ENCODE data around the gene RAD51B. TPM values are rescaled to one million over a fixed set of nuclear protein-coding genes. Genes with fewer than 3 reads are reported as not detected.

The RAD51B gene
- total RNA-seq, 1 donor, result 22.4 TPM

GRCh38 chr14:68569970-68570409 is 750.4 kb downstream of the RAD51B start:
- DNase-seq (ENCODE audit: low read depth in 2 of 3, low spot score in 2 of 3), result no peak

GRCh38 chr14:68571114-68571591 is 751.6 kb downstream of the RAD51B start:
- DNase-seq (ENCODE audit: low read depth in 2 of 3, low spot score in 2 of 3), result no peak

GRCh38 chr14:68571928-68572525 is 752.4 kb downstream of the RAD51B start:
- no peak for DNase-seq (ENCODE audit: low read depth in 2 of 3, low spot score in 2 of 3)

- no peak for DNase-seq (ENCODE audit: low read depth in 2 of 3, low spot score in 2 of 3)
Measured at GRCh38 chr14:68573126-68573525, 753.5 kb downstream of the RAD51B start.

GRCh38 chr14:68573722-68574121 is 754.1 kb downstream of the RAD51B start:
- no peak for DNase-seq (ENCODE audit: low read depth in 2 of 3, low spot score in 2 of 3)

GRCh38 chr14:68574461-68574860 is 754.9 kb downstream of the RAD51B start:
- DNase-seq (ENCODE audit: low read depth in 2 of 3, low spot score in 2 of 3), result no peak

GRCh38 chr14:68574906-68575305 is 755.3 kb downstream of the RAD51B start:
- no peak for DNase-seq (ENCODE audit: low read depth in 2 of 3, low spot score in 2 of 3)

GRCh38 chr14:68575426-68575825 is 755.8 kb downstream of the RAD51B start:
- DNase-seq (ENCODE audit: low read depth in 2 of 3, low spot score in 2 of 3), result no peak

GRCh38 chr14:68576031-68576430 is 756.5 kb downstream of the RAD51B start:
- DNase-seq (ENCODE audit: low read depth in 2 of 3, low spot score in 2 of 3), result no peak

- DNase-seq (ENCODE audit: low read depth in 2 of 3, low spot score in 2 of 3), result no peak
Measured at GRCh38 chr14:68576496-68577244, 757.1 kb downstream of the RAD51B start.

GRCh38 chr14:68577802-68578541 is 758.4 kb downstream of the RAD51B start:
- DNase-seq (ENCODE audit: low read depth in 2 of 3, low spot score in 2 of 3), result no peak

- DNase-seq (ENCODE audit: low read depth in 2 of 3, low spot score in 2 of 3), result no peak
Measured at GRCh38 chr14:68578597-68578996, 759.0 kb downstream of the RAD51B start.

GRCh38 chr14:68580096-68580645 is 760.6 kb downstream of the RAD51B start:
- DNase-seq (ENCODE audit: low read depth in 2 of 3, low spot score in 2 of 3), result no peak

- DNase-seq (ENCODE audit: low read depth in 2 of 3, low spot score in 2 of 3), result no peak
Measured at GRCh38 chr14:68580671-68581070, 761.1 kb downstream of the RAD51B start.

GRCh38 chr14:68583548-68584280 is 764.1 kb downstream of the RAD51B start:
- DNase-seq (ENCODE audit: low read depth in 2 of 3, low spot score in 2 of 3), result no peak

GRCh38 chr14:68584786-68585185 is 765.2 kb downstream of the RAD51B start:
- DNase-seq (ENCODE audit: low read depth in 2 of 3, low spot score in 2 of 3), result no peak

- no peak for DNase-seq (ENCODE audit: low read depth in 2 of 3, low spot score in 2 of 3)
Measured at GRCh38 chr14:68585690-68586089, 766.1 kb downstream of the RAD51B start.

- no peak for DNase-seq (ENCODE audit: low read depth in 2 of 3, low spot score in 2 of 3)
Measured at GRCh38 chr14:68586896-68587751, 767.5 kb downstream of the RAD51B start.

GRCh38 chr14:68587931-68588330 is 768.4 kb downstream of the RAD51B start:
- DNase-seq (ENCODE audit: low read depth in 2 of 3, low spot score in 2 of 3), result no peak

All from hematopoietic multipotent progenitor cell (in vitro differentiated cells).